GM18870 (cell line): ENCODE measurements around the gene CCDC198.

Source experiments
- ATAC-seq: cut with Tn5 transposase; IDR thresholded peaks from one replicate; pipeline ENCODE4 v1.9.1; 2021; ENCODE audit warnings: moderate library complexity; ENCODE audit not compliant: unreplicated experiment

CCDC198 gene

GRCh38 chr14:57493467-57494181 is at the start of gene CCDC198:
Gene CCDC198 (minus strand): TSS chr14:57493857. CDS start chr14:57493715, 142 bp downstream.
- ATAC-seq = peak; percentile 83

GRCh38 chr14:57533214-57533613 is 39.6 kb upstream of the CCDC198 start:
- peak; percentile 58 for ATAC-seq

GRCh38 chr14:57530571-57530970 is 36.9 kb upstream of the CCDC198 start:
- no peak for ATAC-seq

GRCh38 chr14:57526942-57527341 is 33.3 kb upstream of the CCDC198 start:
- ATAC-seq = no peak

- ATAC-seq = no peak
These were observed 25.4 kb upstream of the CCDC198 start for GRCh38 chr14:57519043-57519442.

- ATAC-seq = no peak
These were observed 18.6 kb upstream of the CCDC198 start for GRCh38 chr14:57512220-57512619.

- no peak for ATAC-seq
These were observed 15.1 kb upstream of the CCDC198 start for GRCh38 chr14:57508756-57509155.

GRCh38 chr14:57502586-57503254 is 9.1 kb upstream of the CCDC198 start:
- no peak for ATAC-seq

GRCh38 chr14:57501039-57501557 is 7.4 kb upstream of the CCDC198 start:
- no peak for ATAC-seq

- ATAC-seq = no peak
These were observed 5.0 kb upstream of the CCDC198 start for GRCh38 chr14:57498659-57499058.

GRCh38 chr14:57498035-57498434 is 4.4 kb upstream of the CCDC198 start:
- no peak for ATAC-seq

GRCh38 chr14:57495416-57495815 is 1.8 kb upstream of the CCDC198 start:
- peak; percentile 31 for ATAC-seq

- ATAC-seq = no peak
These were observed 798 bp downstream of the CCDC198 start for GRCh38 chr14:57492859-57493258.

GRCh38 chr14:57491640-57492039 is 2.0 kb downstream of the CCDC198 start:
- no peak for ATAC-seq

- no peak for ATAC-seq
These were observed 5.9 kb downstream of the CCDC198 start for GRCh38 chr14:57487771-57488170.

GRCh38 chr14:57486767-57487379 is 6.8 kb downstream of the CCDC198 start:
- no peak for ATAC-seq

- peak; percentile 96 for ATAC-seq
These were observed 8.0 kb downstream of the CCDC198 start for GRCh38 chr14:57485635-57486034.

GRCh38 chr14:57482120-57482519 is 11.5 kb downstream of the CCDC198 start:
- ATAC-seq = no peak

GRCh38 chr14:57480051-57480450 is 13.6 kb downstream of the CCDC198 start:
- ATAC-seq = no peak

- no peak for ATAC-seq
These were observed 14.5 kb downstream of the CCDC198 start for GRCh38 chr14:57479197-57479596.

- ATAC-seq = no peak
These were observed 15.6 kb downstream of the CCDC198 start for GRCh38 chr14:57478050-57478449.

- ATAC-seq = no peak
These were observed 22.7 kb downstream of the CCDC198 start for GRCh38 chr14:57470909-57471308.
